Measurements from ENCODE around the gene CCDC146.

The CCDC146 gene

GRCh38 chr7:77244222-77244934, 122.0 kb downstream of the CCDC146 start:
- Histone ChIP-seq H3K4me3 (ENCODE audit: insufficient read depth, low read depth, low read length) (no peak overlapping the region), H3K36me3 (ENCODE audit: control insufficient read depth, insufficient read depth, low read length) (no peaks in the 10 kb centered on the region), H3K27me3 (ENCODE audit: control insufficient read depth, insufficient read depth, low read length, poor library complexity, severe bottlenecking) (no peaks in the 10 kb centered on the region), H3K4me1 (ENCODE audit: control insufficient read depth, insufficient read depth, low read length) (no peaks in the 10 kb centered on the region), H3K27ac (ENCODE audit: insufficient read depth, low read depth, low read length, poor library complexity, severe bottlenecking) (no peak overlapping the region), H3K9me3 (ENCODE audit: control insufficient read depth, low read length) (no peaks in the 10 kb centered on the region)
- 96 to 97% methylated on average over 6 of the region's 6 CpGs for WGBS, 2 experiments

GRCh38 chr7:77245015-77245755, 122.8 kb downstream of the CCDC146 start:
- no peaks in the 10 kb centered on the region for H3K9me3 ChIP-seq (ENCODE audit: control insufficient read depth, low read length)
- no peaks in the 10 kb centered on the region for H3K4me1 ChIP-seq (ENCODE audit: control insufficient read depth, insufficient read depth, low read length)
- WGBS, 2 experiments, result 90 to 93% methylated on average over 7 of the region's 7 CpGs
- no peaks in the 10 kb centered on the region for H3K36me3 ChIP-seq (ENCODE audit: control insufficient read depth, insufficient read depth, low read length)
- no peak overlapping the region for H3K27ac ChIP-seq (ENCODE audit: insufficient read depth, low read depth, low read length, poor library complexity, severe bottlenecking)
- H3K4me3 ChIP-seq (ENCODE audit: insufficient read depth, low read depth, low read length), result no peak overlapping the region
- H3K27me3 ChIP-seq (ENCODE audit: control insufficient read depth, insufficient read depth, low read length, poor library complexity, severe bottlenecking), result no peaks in the 10 kb centered on the region

- no peak overlapping the region for H3K27ac ChIP-seq (ENCODE audit: insufficient read depth, low read depth, low read length, poor library complexity, severe bottlenecking)
- no peaks in the 10 kb centered on the region for H3K4me1 ChIP-seq (ENCODE audit: control insufficient read depth, insufficient read depth, low read length)
- WGBS, 2 experiments, result 73 to 86% methylated on average over 5 of the region's 5 CpGs
- no peaks in the 10 kb centered on the region for H3K9me3 ChIP-seq (ENCODE audit: control insufficient read depth, low read length)
- no peaks in the 10 kb centered on the region for H3K27me3 ChIP-seq (ENCODE audit: control insufficient read depth, insufficient read depth, low read length, poor library complexity, severe bottlenecking)
- no peaks in the 10 kb centered on the region for H3K36me3 ChIP-seq (ENCODE audit: control insufficient read depth, insufficient read depth, low read length)
- H3K4me3 ChIP-seq (ENCODE audit: insufficient read depth, low read depth, low read length), result no peak overlapping the region
Measured at GRCh38 chr7:77246026-77246640, 123.7 kb downstream of the CCDC146 start.

GRCh38 chr7:77247206-77247850, 124.9 kb downstream of the CCDC146 start:
- no peaks in the 10 kb centered on the region for H3K9me3 ChIP-seq (ENCODE audit: control insufficient read depth, low read length)
- WGBS, 2 experiments, result 0 to 3% methylated on average over 2 of the region's 3 CpGs

DNA sequence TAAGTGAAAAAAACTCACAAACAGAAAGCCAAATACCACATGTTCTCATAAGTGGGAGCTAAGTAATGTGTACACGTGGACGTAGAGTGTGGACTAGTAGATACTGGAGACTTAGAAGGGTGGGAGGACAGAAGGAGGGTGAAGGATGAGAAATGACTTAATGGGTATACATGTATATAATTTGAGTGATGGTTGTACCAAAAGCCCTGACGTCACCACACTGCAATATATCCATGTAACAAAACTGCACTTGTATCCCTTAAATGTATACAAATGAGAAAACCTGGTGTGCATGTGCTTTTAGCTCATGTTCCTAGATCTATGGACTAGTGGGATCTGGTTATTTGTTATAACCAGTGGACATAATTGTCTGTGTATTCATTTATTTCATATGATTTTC, 125.7 kb downstream of the CCDC146 start:
- Histone ChIP-seq H3K9me3 (ENCODE audit: control insufficient read depth, low read length) (no peaks in the 10 kb centered on the region), H3K4me1 (ENCODE audit: control insufficient read depth, insufficient read depth, low read length) (no peaks in the 10 kb centered on the region), H3K4me3 (ENCODE audit: insufficient read depth, low read depth, low read length) (no peak overlapping the region), H3K36me3 (ENCODE audit: control insufficient read depth, insufficient read depth, low read length) (no peaks in the 10 kb centered on the region), H3K27me3 (ENCODE audit: control insufficient read depth, insufficient read depth, low read length, poor library complexity, severe bottlenecking) (no peaks in the 10 kb centered on the region), H3K27ac (ENCODE audit: insufficient read depth, low read depth, low read length, poor library complexity, severe bottlenecking) (no peak overlapping the region)
- 83 to 95% methylated on average over 3 of the region's 3 CpGs for WGBS, 2 experiments

More at GRCh38 chr7:77247206-77247850, 124.9 kb downstream of the CCDC146 start:
- Histone ChIP-seq H3K4me3 (ENCODE audit: insufficient read depth, low read depth, low read length) (no peak overlapping the region), H3K27ac (ENCODE audit: insufficient read depth, low read depth, low read length, poor library complexity, severe bottlenecking) (no peak overlapping the region), H3K27me3 (ENCODE audit: control insufficient read depth, insufficient read depth, low read length, poor library complexity, severe bottlenecking) (no peaks in the 10 kb centered on the region), H3K4me1 (ENCODE audit: control insufficient read depth, insufficient read depth, low read length) (no peaks in the 10 kb centered on the region), H3K36me3 (ENCODE audit: control insufficient read depth, insufficient read depth, low read length) (no peaks in the 10 kb centered on the region)

GRCh38 chr7:77252506-77252905, 130.1 kb downstream of the CCDC146 start:
- Histone ChIP-seq H3K27me3 (ENCODE audit: control insufficient read depth, insufficient read depth, low read length, poor library complexity, severe bottlenecking) (no peaks in the 10 kb centered on the region), H3K27ac (ENCODE audit: insufficient read depth, low read depth, low read length, poor library complexity, severe bottlenecking) (no peak overlapping the region), H3K4me1 (ENCODE audit: control insufficient read depth, insufficient read depth, low read length) (no peaks in the 10 kb centered on the region), H3K4me3 (ENCODE audit: insufficient read depth, low read depth, low read length) (no peak overlapping the region), H3K9me3 (ENCODE audit: control insufficient read depth, low read length) (no peaks in the 10 kb centered on the region), H3K36me3 (ENCODE audit: control insufficient read depth, insufficient read depth, low read length) (no peaks in the 10 kb centered on the region)
- 95 to 96% methylated on average over 5 of the region's 5 CpGs for WGBS, 2 experiments

DNA sequence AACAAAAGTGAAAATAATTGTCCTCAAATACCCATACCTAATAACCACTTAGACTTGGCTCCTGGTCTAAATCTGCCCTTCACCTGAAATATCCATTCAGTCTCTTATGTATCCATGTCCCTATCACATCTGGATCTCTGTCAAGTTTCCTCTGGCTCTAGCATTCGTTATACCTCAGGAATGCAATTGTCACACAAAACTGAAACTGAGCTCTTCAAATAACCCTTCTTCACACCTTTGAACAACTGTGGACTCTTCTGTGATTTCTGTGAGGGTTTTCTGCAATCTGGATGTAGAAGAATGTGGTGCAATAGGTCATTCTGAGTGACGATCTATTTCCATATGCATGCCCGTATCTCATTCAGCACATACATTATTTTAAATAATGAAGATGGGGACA, 130.7 kb downstream of the CCDC146 start:
- Histone ChIP-seq H3K4me3 (ENCODE audit: insufficient read depth, low read depth, low read length) (no peak overlapping the region), H3K27me3 (ENCODE audit: control insufficient read depth, insufficient read depth, low read length, poor library complexity, severe bottlenecking) (no peaks in the 10 kb centered on the region), H3K27ac (ENCODE audit: insufficient read depth, low read depth, low read length, poor library complexity, severe bottlenecking) (no peak overlapping the region), H3K36me3 (ENCODE audit: control insufficient read depth, insufficient read depth, low read length) (no peaks in the 10 kb centered on the region), H3K9me3 (ENCODE audit: control insufficient read depth, low read length) (no peaks in the 10 kb centered on the region), H3K4me1 (ENCODE audit: control insufficient read depth, insufficient read depth, low read length) (no peaks in the 10 kb centered on the region)
- WGBS, 2 experiments, result 87 to 89% methylated on average over 1 to 3 of the region's 3 CpGs

- Histone ChIP-seq H3K27ac (ENCODE audit: insufficient read depth, low read depth, low read length, poor library complexity, severe bottlenecking) (no peak overlapping the region), H3K36me3 (ENCODE audit: control insufficient read depth, insufficient read depth, low read length) (no peaks in the 10 kb centered on the region), H3K9me3 (ENCODE audit: control insufficient read depth, low read length) (no peaks in the 10 kb centered on the region), H3K27me3 (ENCODE audit: control insufficient read depth, insufficient read depth, low read length, poor library complexity, severe bottlenecking) (no peaks in the 10 kb centered on the region), H3K4me1 (ENCODE audit: control insufficient read depth, insufficient read depth, low read length) (no peaks in the 10 kb centered on the region), H3K4me3 (ENCODE audit: insufficient read depth, low read depth, low read length) (no peak overlapping the region)
Measured at GRCh38 chr7:77254429-77254828, 132.0 kb downstream of the CCDC146 start.

DNA sequence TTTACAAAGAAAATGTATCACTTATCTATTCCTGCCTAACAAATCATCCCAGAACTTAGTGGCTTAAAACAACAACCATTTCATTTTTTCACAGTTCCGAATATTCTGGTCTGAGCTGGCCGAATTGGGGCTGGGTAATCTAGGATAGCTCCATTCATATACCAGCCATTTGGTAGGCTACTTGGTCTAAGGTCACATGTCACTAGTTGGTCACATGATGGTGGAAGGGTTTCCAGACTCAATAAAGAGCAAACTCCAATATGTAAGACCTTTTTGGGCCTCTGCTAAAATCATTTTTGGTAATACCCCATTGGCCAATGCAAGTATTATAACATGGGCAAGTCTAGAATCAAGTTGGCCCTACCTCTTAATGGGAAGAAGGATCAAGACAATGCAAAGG, 132.5 kb downstream of the CCDC146 start:
- WGBS, 2 experiments, result 89 to 94% methylated on average over 2 of the region's 2 CpGs
- no peak overlapping the region for H3K4me3 ChIP-seq (ENCODE audit: insufficient read depth, low read depth, low read length)
- no peaks in the 10 kb centered on the region for H3K36me3 ChIP-seq (ENCODE audit: control insufficient read depth, insufficient read depth, low read length)
- no peaks in the 10 kb centered on the region for H3K9me3 ChIP-seq (ENCODE audit: control insufficient read depth, low read length)
- H3K27ac ChIP-seq (ENCODE audit: insufficient read depth, low read depth, low read length, poor library complexity, severe bottlenecking), result no peak overlapping the region
- H3K27me3 ChIP-seq (ENCODE audit: control insufficient read depth, insufficient read depth, low read length, poor library complexity, severe bottlenecking), result no peaks in the 10 kb centered on the region
- H3K4me1 ChIP-seq (ENCODE audit: control insufficient read depth, insufficient read depth, low read length), result no peaks in the 10 kb centered on the region

- WGBS, 2 experiments, result 90 to 95% methylated on average over 1 of the region's 1 CpG
- Histone ChIP-seq H3K4me1 (ENCODE audit: control insufficient read depth, insufficient read depth, low read length) (no peaks in the 10 kb centered on the region), H3K4me3 (ENCODE audit: insufficient read depth, low read depth, low read length) (no peak overlapping the region), H3K27ac (ENCODE audit: insufficient read depth, low read depth, low read length, poor library complexity, severe bottlenecking) (no peak overlapping the region), H3K36me3 (ENCODE audit: control insufficient read depth, insufficient read depth, low read length) (no peaks in the 10 kb centered on the region), H3K27me3 (ENCODE audit: control insufficient read depth, insufficient read depth, low read length, poor library complexity, severe bottlenecking) (no peaks in the 10 kb centered on the region), H3K9me3 (ENCODE audit: control insufficient read depth, low read length) (no peaks in the 10 kb centered on the region)
Measured at GRCh38 chr7:77258014-77258413, 135.6 kb downstream of the CCDC146 start.
